ENCODE measurements around the gene CENPL.

- TF ChIP-seq EGR1 (IDR thresholded peaks at IDR 0.05; ENCODE audit: borderline replicate concordance, low read depth, low read length) = no peak
- no peak for TF ChIP-seq YY1 (IDR thresholded peaks at IDR 0.05; ENCODE audit: low read depth, low read length)
- TF ChIP-seq POLR2AphosphoS5 (IDR thresholded peaks at IDR 0.05; ENCODE audit: low read depth, low read length) = no peak
- TF ChIP-seq TAF1 (IDR thresholded peaks at IDR 0.05; ENCODE audit: low read depth, low read length) = no peak
- TF ChIP-seq CTCF (IDR thresholded peaks at IDR 0.05; ENCODE audit: control extremely low read depth in 1 of 3, insufficient read depth in 1 of 3, low read depth in 1 of 3, low read length in 3 of 3) = peak in 1 of 3 experiments; percentile 11; a peak in 1 of 4 replicates
- no peak for TF ChIP-seq SP2 (IDR thresholded peaks at IDR 0.05; ENCODE audit: low read length)
- TF ChIP-seq RNF2 (IDR thresholded peaks at IDR 0.05; ENCODE audit: borderline replicate concordance, low read depth, low read length, missing control alignments, poor library complexity, severe bottlenecking) = no peak
These were observed 46.8 kb upstream of the CENPL start for GRCh38 chr1:173871500-173871899.
